Measurements from ENCODE around the gene NAV1.

- no peak for TF ChIP-seq CTCF (IDR thresholded peaks at IDR 0.05; ENCODE audit: control extremely low read depth in 1 of 3, insufficient read depth in 1 of 3, low read depth in 1 of 3, low read length in 3 of 3)
- no peak for TF ChIP-seq SIN3A (conservative IDR thresholded peaks at IDR 0.05 in 1 of 2, IDR thresholded peaks at IDR 0.05 in 1 of 2; ENCODE audit: low read depth in 1 of 2, low read length in 2 of 2)
- TF ChIP-seq RAD21 (IDR thresholded peaks at IDR 0.05 in 1 of 2, conservative IDR thresholded peaks at IDR 0.05 in 1 of 2; ENCODE audit: low read depth in 2 of 2, low read length in 2 of 2) = no peak
Observed at GRCh38 chr1:201511941-201512539, 26.9 kb upstream of the NAV1 start.

Data from H1 (cell line).